Chondrocyte (in vitro differentiated cells): Measurements from ENCODE around the gene DNAJC7. TPM values are rescaled to one million over a fixed set of nuclear protein-coding genes. Genes with fewer than 3 reads are reported as not detected.
A peak's percentile ranks its signal among the peaks of the same experiment; 100 is the strongest.

ENCODE experiments used
- DNase-seq: peaks from one replicate; pipeline ENCODE4 v3.0.0; 2021; ENCODE audit warnings: mixed read lengths, low spot score
- H3K27ac Mint-ChIP-seq: one replicate; pipeline ENCODE4 v1.8.0; 2021; ENCODE audit warnings: mild to moderate bottlenecking, moderate library complexity, mixed read lengths; ENCODE audit not compliant: unreplicated experiment
- H3K27me3 Mint-ChIP-seq: 2 replicates; pipeline ENCODE4 v1.8.0; 2021; ENCODE audit warnings: low read depth, mixed read lengths
- H3K36me3 Mint-ChIP-seq: 2 replicates; pipeline ENCODE4 v1.8.0; 2021; ENCODE audit warnings: low read depth, mixed read lengths
- H3K4me1 Mint-ChIP-seq: 2 replicates; pipeline ENCODE4 v1.8.0; 2021; ENCODE audit warnings: low read depth, mild to moderate bottlenecking, mixed read lengths
- H3K4me3 Mint-ChIP-seq: one replicate; pipeline ENCODE4 v1.8.0; 2021; ENCODE audit warnings: mild to moderate bottlenecking, moderate library complexity, mixed read lengths; ENCODE audit not compliant: unreplicated experiment
- H3K9me3 Mint-ChIP-seq: 2 replicates; pipeline ENCODE4 v1.8.0; 2021; ENCODE audit warnings: low read depth, mixed read lengths
- total RNA-seq: library from RNA; stranded (reverse); gene quantifications from 3 replicates; pipeline ENCODE4 v1.2.1, GENCODE V29; 2021
- TF ChIP-seq, protein P1 (sequence below): fragments of 200-600 bp; sonication (generic); IDR thresholded peaks from 2 replicates; pipeline ENCODE4 v1.5.0; 2021; ENCODE audit warnings: antibody characterized with exemption, mild to moderate bottlenecking, moderate library complexity

DNAJC7 gene
- total RNA-seq, 1 donor from 2014 or later: 51.2 TPM

DNA sequence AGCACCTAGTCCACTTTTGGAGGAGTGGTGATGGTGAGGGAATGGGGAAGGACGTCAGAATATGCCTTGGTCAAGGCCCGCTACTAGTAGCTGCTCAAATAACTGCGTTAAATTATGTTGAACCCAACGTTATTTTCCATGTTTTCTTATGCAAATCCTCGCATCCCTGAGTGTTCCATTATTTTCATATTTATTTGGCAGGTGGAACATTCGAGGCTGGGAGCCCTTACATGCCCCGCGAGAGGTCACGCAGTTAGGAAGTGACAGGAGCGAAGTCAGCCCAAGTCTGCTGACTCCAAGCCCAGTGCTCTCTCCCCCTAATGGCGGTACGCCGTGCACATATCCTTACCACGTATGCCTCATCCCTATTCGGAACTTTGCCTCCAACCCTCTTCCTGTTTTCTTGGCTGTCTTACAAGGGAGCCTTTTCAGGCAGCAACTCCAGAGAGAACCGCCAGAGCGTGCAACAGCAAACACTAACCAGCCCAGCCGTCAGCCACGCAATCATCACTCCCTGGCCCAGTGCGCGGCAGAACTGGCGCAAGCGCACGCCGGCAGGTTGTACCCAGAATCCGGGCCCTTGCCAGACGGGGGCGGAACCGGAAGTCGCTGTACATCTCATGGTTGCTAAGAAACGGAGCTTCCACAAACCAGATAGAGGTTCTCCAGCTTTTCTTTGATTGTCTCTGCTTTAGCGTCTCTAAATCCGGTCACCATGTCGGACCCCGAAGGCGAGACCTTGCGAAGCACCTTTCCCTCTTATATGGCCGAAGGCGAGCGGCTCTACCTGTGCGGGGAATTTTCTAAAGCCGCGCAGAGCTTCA, 87.0 kb downstream of the DNAJC7 start, which contains the start of gene ODAD4:
ODAD4 (plus strand) TSS at position 609 of the 824 bp plus-strand sequence; CDS start at position 716, 107 bp downstream.
- TF ChIP-seq, protein P1, sequence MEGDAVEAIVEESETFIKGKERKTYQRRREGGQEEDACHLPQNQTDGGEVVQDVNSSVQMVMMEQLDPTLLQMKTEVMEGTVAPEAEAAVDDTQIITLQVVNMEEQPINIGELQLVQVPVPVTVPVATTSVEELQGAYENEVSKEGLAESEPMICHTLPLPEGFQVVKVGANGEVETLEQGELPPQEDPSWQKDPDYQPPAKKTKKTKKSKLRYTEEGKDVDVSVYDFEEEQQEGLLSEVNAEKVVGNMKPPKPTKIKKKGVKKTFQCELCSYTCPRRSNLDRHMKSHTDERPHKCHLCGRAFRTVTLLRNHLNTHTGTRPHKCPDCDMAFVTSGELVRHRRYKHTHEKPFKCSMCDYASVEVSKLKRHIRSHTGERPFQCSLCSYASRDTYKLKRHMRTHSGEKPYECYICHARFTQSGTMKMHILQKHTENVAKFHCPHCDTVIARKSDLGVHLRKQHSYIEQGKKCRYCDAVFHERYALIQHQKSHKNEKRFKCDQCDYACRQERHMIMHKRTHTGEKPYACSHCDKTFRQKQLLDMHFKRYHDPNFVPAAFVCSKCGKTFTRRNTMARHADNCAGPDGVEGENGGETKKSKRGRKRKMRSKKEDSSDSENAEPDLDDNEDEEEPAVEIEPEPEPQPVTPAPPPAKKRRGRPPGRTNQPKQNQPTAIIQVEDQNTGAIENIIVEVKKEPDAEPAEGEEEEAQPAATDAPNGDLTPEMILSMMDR: peak; percentile 74
- peaks cover 23% of the 10 kb centered on the region for H3K4me1 Mint-ChIP-seq
- H3K27me3 Mint-ChIP-seq: no peaks in the 10 kb centered on the region
- peak within 1 kb of the TSS; percentile 97 for H3K27ac Mint-ChIP-seq
- no peaks in the 10 kb centered on the region for H3K36me3 Mint-ChIP-seq
- H3K9me3 Mint-ChIP-seq: no peaks in the 10 kb centered on the region
- peak within 1 kb of the TSS; percentile 88 for H3K4me3 Mint-ChIP-seq
- peak; percentile 98 for DNase-seq

GRCh38 chr17:41928693-41929251, 88.5 kb downstream of the DNAJC7 start:
- H3K27ac Mint-ChIP-seq: peak overlapping the region; percentile 97

More at GRCh38 chr17:41928693-41929251, 88.5 kb downstream of the DNAJC7 start:
- DNase-seq: no peak
- H3K4me1 Mint-ChIP-seq: peaks cover 23% of the 10 kb centered on the region
- no peak overlapping the region for H3K4me3 Mint-ChIP-seq
- H3K36me3 Mint-ChIP-seq: no peaks in the 10 kb centered on the region
- no peaks in the 10 kb centered on the region for H3K27me3 Mint-ChIP-seq
- TF ChIP-seq, protein P1: no peak
- no peaks in the 10 kb centered on the region for H3K9me3 Mint-ChIP-seq

Other genes starting within 250 kb of the DNAJC7 start
- gene JUP, start 230.7 kb downstream of the DNAJC7 start, total RNA-seq: 8.1 to 22.0 TPM (median 18.8 TPM) in 3 replicates
- gene P3H4, start 205.5 kb downstream of the DNAJC7 start, total RNA-seq: 83.8 to 109 TPM (median 84.8 TPM) in 3 replicates
- 557 to 584 TPM (median 567 TPM) in 3 replicates for gene FKBP10, start 204.4 kb downstream of the DNAJC7 start, total RNA-seq
- gene NT5C3B, start 181.2 kb downstream of the DNAJC7 start, total RNA-seq: 39.8 to 52.4 TPM (median 47.8 TPM) in 3 replicates
- gene KLHL10, start 179.6 kb downstream of the DNAJC7 start, total RNA-seq: 0.67 TPM in 1 of 3 replicates, not detected in the others
- 12.9 to 15.3 TPM (median 14.6 TPM) in 3 replicates for gene KLHL11, start 152.0 kb downstream of the DNAJC7 start, total RNA-seq
- 181 to 189 TPM (median 187 TPM) in 3 replicates for gene ACLY, start 98.5 kb downstream of the DNAJC7 start, total RNA-seq
- gene ODAD4, start 86.8 kb downstream of the DNAJC7 start, total RNA-seq: 0.70 to 0.99 TPM (median 0.77 TPM) in 3 replicates
- 78.3 to 86.0 TPM (median 79.4 TPM) in 3 replicates for gene CNP, start 50.6 kb downstream of the DNAJC7 start, total RNA-seq
- 54.7 to 57.0 TPM (median 56.9 TPM) in 3 replicates for gene NKIRAS2, start 2.7 kb upstream of the DNAJC7 start, total RNA-seq
- 0.24 to 0.77 TPM (median 0.62 TPM) in 3 replicates for gene C17orf113, start 33.2 kb upstream of the DNAJC7 start, total RNA-seq
- 0.07 to 0.18 TPM in 2 of 3 replicates, not detected in the other for gene ZNF385C, start 81.0 kb upstream of the DNAJC7 start, total RNA-seq
- gene DHX58, start 95.3 kb upstream of the DNAJC7 start, total RNA-seq: 0.53 to 0.64 TPM (median 0.55 TPM) in 3 replicates
- gene KAT2A, start 103.9 kb upstream of the DNAJC7 start, total RNA-seq: 21.7 to 38.0 TPM (median 22.3 TPM) in 3 replicates
- gene HSPB9, start 105.4 kb upstream of the DNAJC7 start, total RNA-seq: not detected in 3 replicates
- 107 to 118 TPM (median 116 TPM) in 3 replicates for gene RAB5C, start 137.6 kb upstream of the DNAJC7 start, total RNA-seq
- gene KCNH4, start 163.7 kb upstream of the DNAJC7 start, total RNA-seq: not detected in 3 replicates
- gene HCRT, start 168.0 kb upstream of the DNAJC7 start, total RNA-seq: not detected in 3 replicates
- 3.5 to 8.9 TPM (median 7.8 TPM) in 3 replicates for gene GHDC, start 177.1 kb upstream of the DNAJC7 start, total RNA-seq